Myocyte (in vitro differentiated cells): ENCODE data around the gene CAMK1D. TPM values are rescaled to one million over a fixed set of nuclear protein-coding genes. Genes with fewer than 3 reads are reported as not detected.
A peak's percentile ranks its signal among the peaks of the same experiment; 100 is the strongest.

Experiments
- DNase-seq: peaks from one replicate; pipeline ENCODE4 v3.0.0-alpha.2; 2012; ENCODE audit warnings: low read depth
- total RNA-seq: library from RNA; depleted of rRNA; stranded (reverse); fragments of >200 nt; gene quantifications from 2 replicates; pipeline ENCODE4 v1.2.3, GENCODE V29; 2014

Gene CAMK1D
- total RNA-seq, 1 donor from 2014 or later: 0.96 TPM

- no peak for DNase-seq
Measured at GRCh38 chr10:12369982-12370381, 20.6 kb downstream of the CAMK1D start.

DNA sequence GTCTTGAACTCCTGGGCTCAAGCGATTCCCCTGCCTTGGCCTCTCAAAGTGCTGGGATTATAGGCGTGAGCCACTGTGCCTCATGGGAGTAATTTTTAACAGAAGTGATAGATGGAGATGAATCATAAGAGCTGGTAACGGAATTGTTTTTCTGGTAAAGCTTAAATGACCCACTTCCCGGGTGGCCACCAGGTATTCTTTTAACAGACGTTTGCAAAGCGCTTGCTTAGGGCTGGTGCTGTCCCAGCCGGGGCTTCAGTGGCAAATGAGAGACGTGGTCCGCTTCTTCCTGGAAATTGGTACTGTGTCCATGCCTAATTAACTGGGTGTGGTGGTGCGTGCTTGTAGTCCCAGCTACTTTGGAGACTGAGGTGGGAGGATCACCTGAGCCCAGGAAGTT, 23.5 kb downstream of the CAMK1D start:
- DNase-seq: no peak

DNA sequence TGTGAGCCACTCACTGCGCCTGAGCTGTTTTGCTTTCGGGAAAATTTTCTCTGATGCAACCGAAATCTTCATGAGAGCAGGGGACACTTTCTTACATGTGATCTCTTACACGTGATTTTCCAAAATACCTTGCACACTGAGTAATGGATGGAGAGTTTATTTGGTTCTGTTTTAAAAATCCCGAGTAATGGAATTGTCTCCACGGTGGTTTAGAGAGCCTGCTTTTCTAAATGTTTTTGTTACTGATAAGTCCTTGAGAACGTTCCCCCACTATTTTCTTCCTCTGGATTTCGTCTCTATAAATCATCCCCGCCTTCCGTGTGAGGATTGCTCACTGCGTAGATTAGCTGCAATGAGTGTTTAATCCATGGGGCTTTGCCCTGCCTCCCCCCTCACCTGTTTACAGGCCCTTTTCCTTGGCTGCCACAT, 25.7 kb downstream of the CAMK1D start:
- DNase-seq: no peak

- DNase-seq: no peak
Measured at GRCh38 chr10:12376211-12376610, 26.9 kb downstream of the CAMK1D start.

DNA sequence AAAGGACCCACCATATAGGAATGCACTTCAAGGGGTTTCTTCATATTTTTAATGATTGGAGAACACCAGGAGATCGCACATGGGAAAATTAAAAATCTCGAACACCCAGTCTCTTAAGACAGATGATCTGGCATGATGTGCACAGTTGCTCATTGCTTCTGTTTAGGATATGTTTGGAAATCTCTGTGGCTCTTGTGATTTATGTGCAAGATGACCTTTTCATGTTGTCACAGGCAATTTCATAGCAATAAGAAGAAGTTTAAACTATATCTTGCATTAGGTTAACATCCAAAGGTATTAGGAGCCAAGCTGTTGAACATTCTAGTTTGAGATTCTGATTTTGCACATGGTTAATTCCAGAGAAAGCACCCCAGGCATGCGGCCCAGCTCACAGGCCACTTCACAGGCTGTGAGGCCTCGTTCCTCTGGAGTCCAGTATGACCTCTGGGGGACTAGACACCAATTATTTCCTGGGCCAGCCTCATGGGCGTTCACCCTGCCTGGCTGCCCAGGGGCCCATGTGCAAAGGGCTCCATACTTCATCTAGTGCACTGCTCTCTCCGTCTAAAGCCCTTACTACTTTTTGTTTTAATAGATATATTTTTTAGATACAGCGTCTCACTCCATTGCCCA, 28.4 kb downstream of the CAMK1D start:
- no peak for DNase-seq

- no peak for DNase-seq
Measured at GRCh38 chr10:12380999-12381398, 31.7 kb downstream of the CAMK1D start.

- DNase-seq: no peak
Measured at GRCh38 chr10:12381536-12382156, 32.3 kb downstream of the CAMK1D start.

DNA sequence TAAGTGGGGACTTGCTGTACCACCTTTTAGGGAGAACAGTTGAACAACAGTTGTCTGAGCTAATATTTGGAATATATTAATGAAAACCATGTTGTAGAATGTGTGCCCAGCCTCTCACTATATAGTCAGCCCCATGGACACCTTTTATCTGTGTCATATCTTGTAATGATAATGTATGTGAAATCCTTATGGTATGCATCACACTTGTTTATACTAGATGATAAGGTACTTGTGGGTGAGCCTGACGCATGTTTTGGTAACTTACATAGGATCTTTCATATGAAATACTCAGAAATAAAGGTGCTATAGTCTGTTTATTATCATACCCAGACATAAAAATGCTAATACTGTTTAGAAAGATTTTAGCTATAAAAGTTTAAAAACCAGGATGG, 32.8 kb downstream of the CAMK1D start:
- DNase-seq: no peak

- DNase-seq: no peak
Measured at GRCh38 chr10:12382956-12383531, 33.7 kb downstream of the CAMK1D start.

DNA sequence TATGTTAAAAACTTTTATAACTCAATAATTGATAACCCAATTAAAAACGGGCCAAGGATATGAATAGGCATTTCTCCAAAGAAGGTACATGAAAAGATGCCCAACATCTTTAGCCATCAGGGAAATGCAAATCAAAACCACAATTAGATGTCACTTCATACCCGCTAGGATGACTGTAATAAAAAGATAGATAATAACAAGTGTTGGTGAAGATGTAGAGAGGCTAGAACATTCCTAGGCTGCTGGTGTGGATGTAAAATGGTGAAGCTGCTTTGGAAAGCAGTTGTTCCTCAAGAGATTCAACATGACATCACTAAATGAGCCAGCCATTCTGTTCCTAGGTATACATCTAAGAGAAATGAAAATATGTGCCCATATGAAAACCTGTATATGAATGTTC, 35.6 kb downstream of the CAMK1D start:
- no peak for DNase-seq

- DNase-seq: no peak
Measured at GRCh38 chr10:12387561-12388210, 38.3 kb downstream of the CAMK1D start.

GRCh38 chr10:12388671-12389070, 39.3 kb downstream of the CAMK1D start:
- no peak for DNase-seq

DNA sequence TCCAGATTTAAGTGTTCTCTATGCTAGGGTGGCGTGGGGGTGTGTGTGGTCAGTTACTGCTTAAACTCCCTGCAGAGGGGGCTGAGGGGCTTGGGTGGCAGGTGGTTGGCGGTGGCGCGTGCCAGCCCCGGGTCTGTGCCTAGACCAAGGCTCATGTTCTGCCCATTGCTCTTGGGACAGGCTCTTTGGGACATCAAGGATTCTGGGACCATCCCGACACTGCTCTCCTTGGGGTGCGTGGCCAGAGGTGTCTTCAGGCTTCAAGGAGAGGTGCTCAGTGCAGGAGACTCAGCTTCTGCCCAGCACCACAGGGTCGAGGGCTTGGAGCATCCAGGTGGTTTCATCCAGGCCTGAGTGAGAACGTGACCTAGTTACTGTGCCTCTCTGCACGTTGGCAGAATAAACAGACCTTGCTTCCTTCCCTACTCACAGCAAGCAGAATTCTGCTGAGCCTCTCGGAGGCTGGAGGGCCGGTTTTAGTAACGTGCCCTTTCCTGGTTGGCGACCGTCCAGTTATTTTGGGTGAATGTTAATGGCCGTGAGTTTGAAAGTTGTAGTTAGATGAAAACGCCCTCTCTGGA, 39.9 kb downstream of the CAMK1D start:
- no peak for DNase-seq

GRCh38 chr10:12390733-12391132, 41.4 kb downstream of the CAMK1D start:
- no peak for DNase-seq

DNA sequence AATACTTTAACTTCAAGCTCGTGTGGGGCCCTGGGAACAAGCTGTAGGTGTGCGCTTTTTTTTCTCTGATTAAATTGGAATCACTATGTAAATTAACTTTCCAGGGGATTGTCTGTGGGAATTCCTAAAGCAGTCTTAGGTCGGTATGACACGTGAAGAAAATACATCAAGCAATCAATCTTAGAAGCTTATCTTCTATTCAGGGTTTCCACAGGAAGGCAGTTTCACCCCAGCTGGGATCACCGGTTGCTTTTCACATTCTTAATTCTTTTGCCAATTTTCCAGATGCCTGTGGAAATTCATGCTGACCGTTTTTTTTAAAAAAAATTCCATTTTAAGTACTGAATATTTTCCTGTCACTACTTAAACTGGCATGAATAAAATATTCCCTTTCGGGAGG, 41.9 kb downstream of the CAMK1D start:
- DNase-seq: no peak

- no peak for DNase-seq
Measured at GRCh38 chr10:12393831-12394230, 44.5 kb downstream of the CAMK1D start.

- no peak for DNase-seq
Measured at GRCh38 chr10:12394241-12395033, 45.1 kb downstream of the CAMK1D start.

DNA sequence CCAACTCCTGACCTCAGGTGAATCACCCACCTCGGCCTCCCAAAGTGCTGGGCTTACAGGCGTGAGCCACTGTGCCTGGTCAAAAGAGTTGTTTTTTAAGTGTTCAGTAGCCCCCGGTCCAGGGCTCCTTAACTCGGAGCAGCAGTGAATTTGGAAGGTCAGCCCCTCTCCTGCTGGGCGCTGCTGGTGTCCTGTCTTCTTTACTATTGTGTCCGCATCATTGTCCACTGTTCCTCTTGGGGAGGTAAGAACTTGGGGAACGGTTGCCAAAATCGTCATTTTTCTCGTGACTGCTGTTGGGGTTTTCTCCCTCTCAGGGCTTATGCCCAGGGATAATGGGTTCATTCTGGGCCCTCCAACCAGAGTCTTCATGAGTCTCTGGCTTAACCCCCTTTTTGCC, 46.7 kb downstream of the CAMK1D start:
- no peak for DNase-seq

GRCh38 chr10:12396567-12396966, 47.2 kb downstream of the CAMK1D start:
- DNase-seq: peak; percentile 62

DNA sequence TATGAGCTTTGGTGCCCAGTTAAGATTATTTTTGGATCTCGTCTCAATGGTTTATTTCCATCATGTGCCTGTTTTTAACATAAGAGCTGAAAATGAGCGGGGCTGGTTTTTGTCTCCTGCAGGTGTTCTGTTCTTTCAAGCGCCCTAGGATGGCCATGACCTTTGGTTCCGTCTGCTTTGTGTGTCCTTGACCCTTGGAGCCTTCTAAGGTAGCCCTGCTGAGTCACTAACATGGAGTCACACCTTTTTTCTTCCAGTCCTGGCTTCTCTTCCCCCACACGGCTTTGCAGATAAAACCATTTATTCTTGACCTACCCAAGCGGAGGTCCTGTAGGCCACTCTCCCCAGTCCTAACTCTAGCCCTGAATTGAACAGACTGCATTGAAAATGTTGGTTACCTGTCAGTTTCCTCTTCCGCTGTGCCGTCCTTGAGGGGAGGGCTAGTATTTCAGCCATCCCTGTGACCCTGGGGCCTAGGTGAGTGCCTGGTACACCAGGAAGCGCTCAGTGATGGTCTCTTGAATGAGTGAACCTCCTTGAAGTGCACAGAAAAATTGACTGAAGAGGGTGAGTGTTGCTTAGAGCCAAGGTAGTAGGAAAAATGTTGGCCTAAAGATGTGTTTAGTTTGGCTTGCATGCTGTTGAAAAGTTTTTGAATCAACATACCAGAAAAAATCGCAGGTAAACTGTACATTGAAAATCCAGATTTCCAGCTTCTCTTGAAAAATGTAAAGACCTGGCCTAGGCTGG, 48.0 kb downstream of the CAMK1D start:
- DNase-seq: no peak

GRCh38 chr10:12397941-12398340, 48.6 kb downstream of the CAMK1D start:
- DNase-seq: peak; percentile 29
